Measurements from ENCODE around the gene FBXO7.

FBXO7 gene

GRCh38 chr22:32473388-32473952 is 1.1 kb upstream of the FBXO7 start:
- peaks cover 3% of the 10 kb centered on the region for H3K27me3 ChIP-seq (ENCODE audit: insufficient read depth, low read length, poor library complexity)
- H3K4me2 ChIP-seq (ENCODE audit: insufficient read depth, low read length), result peak overlapping the region; percentile 79
- H2AFZ ChIP-seq (ENCODE audit: low read depth, low read length), result peak overlapping the region; percentile 84
- ATAC-seq (ENCODE audit: insufficient read depth, low read depth), result no peak
- TF ChIP-seq CTCF (IDR thresholded peaks at IDR 0.05; ENCODE audit: borderline replicate concordance, extremely low read depth, low read length, poor library complexity, severe bottlenecking) (peak; percentile 73), EZH2 (IDR thresholded peaks at IDR 0.05; ENCODE audit: borderline replicate concordance, low read depth, low read length, severe bottlenecking) (no peak)
- peaks cover 27% of the 10 kb centered on the region for H3K4me1 ChIP-seq (ENCODE audit: insufficient read depth, low read length)
- H3K9ac ChIP-seq (ENCODE audit: low read depth, low read length), result peak overlapping the region; percentile 96
- peak overlapping the region; percentile 77; the same call in 1 of the 2 replicates for H3K27ac ChIP-seq (ENCODE audit: low read length)
- peak overlapping the region; percentile 67 to 85; a peak in 3 of 4 replicates for H3K4me3 ChIP-seq (ENCODE audit: low read depth in 1 of 2, low read length in 2 of 2)
- peak; percentile 35 for DNase-seq
- no peaks in the 10 kb centered on the region for H3K9me3 ChIP-seq (ENCODE audit: insufficient read depth, low read length, severe bottlenecking)
- no peaks in the 10 kb centered on the region; the same call in 1 of the 2 replicates for H3K36me3 ChIP-seq (ENCODE audit: insufficient read depth, low read length)
- peaks cover 41% of the 10 kb centered on the region for H3K79me2 ChIP-seq (ENCODE audit: insufficient read depth, low read length)
- peaks cover 11% of the 10 kb centered on the region; the same call in 1 of the 2 replicates for H4K20me1 ChIP-seq (ENCODE audit: insufficient read depth, low read length)

GRCh38 chr22:32475468-32476010 is 928 bp downstream of the FBXO7 start:
- DNase-seq (peak; percentile 44), ATAC-seq (ENCODE audit: insufficient read depth, low read depth) (peak; percentile 10; the same call in 1 of the 3 replicates)
- Histone ChIP-seq H3K4me3 (ENCODE audit: low read depth in 1 of 2, low read length in 2 of 2) (peak overlapping the region; percentile 67 to 85), H3K27ac (ENCODE audit: low read length) (peak overlapping the region; percentile 91), H3K9me3 (ENCODE audit: insufficient read depth, low read length, severe bottlenecking) (no peaks in the 10 kb centered on the region), H3K4me1 (ENCODE audit: insufficient read depth, low read length) (peaks cover 27% of the 10 kb centered on the region), H2AFZ (ENCODE audit: low read depth, low read length) (peak overlapping the region; percentile 84), H3K4me2 (ENCODE audit: insufficient read depth, low read length) (peak overlapping the region; percentile 79), H4K20me1 (ENCODE audit: insufficient read depth, low read length) (peaks cover 27% of the 10 kb centered on the region; the same call in 1 of the 2 replicates), H3K9ac (ENCODE audit: low read depth, low read length) (peak overlapping the region; percentile 96), H3K27me3 (ENCODE audit: insufficient read depth, low read length, poor library complexity) (no peaks in the 10 kb centered on the region), H3K79me2 (ENCODE audit: insufficient read depth, low read length) (peaks cover 60% of the 10 kb centered on the region), H3K36me3 (ENCODE audit: insufficient read depth, low read length) (peaks cover 15% of the 10 kb centered on the region)
- no peak for TF ChIP-seq EZH2 (IDR thresholded peaks at IDR 0.05; ENCODE audit: borderline replicate concordance, low read depth, low read length, severe bottlenecking)
- TF ChIP-seq CTCF (IDR thresholded peaks at IDR 0.05; ENCODE audit: borderline replicate concordance, extremely low read depth, low read length, poor library complexity, severe bottlenecking), result no peak

GRCh38 chr22:32476281-32477195 is 1.9 kb downstream of the FBXO7 start:
- peaks cover 27% of the 10 kb centered on the region for H3K4me1 ChIP-seq (ENCODE audit: insufficient read depth, low read length)
- peaks cover 70% of the 10 kb centered on the region for H3K79me2 ChIP-seq (ENCODE audit: insufficient read depth, low read length)
- H3K27ac ChIP-seq (ENCODE audit: low read length), result peak overlapping the region; percentile 91; the same call in 1 of the 2 replicates
- no peak for DNase-seq
- peak overlapping the region; percentile 96 for H3K9ac ChIP-seq (ENCODE audit: low read depth, low read length)
- TF ChIP-seq EZH2 (IDR thresholded peaks at IDR 0.05; ENCODE audit: borderline replicate concordance, low read depth, low read length, severe bottlenecking) (no peak), CTCF (IDR thresholded peaks at IDR 0.05; ENCODE audit: borderline replicate concordance, extremely low read depth, low read length, poor library complexity, severe bottlenecking) (no peak)
- H4K20me1 ChIP-seq (ENCODE audit: insufficient read depth, low read length), result peaks cover 30% of the 10 kb centered on the region; the same call in 1 of the 2 replicates
- H3K27me3 ChIP-seq (ENCODE audit: insufficient read depth, low read length, poor library complexity), result no peaks in the 10 kb centered on the region
- peaks cover 19% of the 10 kb centered on the region for H3K36me3 ChIP-seq (ENCODE audit: insufficient read depth, low read length)
- H3K4me2 ChIP-seq (ENCODE audit: insufficient read depth, low read length), result peak overlapping the region; percentile 79
- no peaks in the 10 kb centered on the region for H3K9me3 ChIP-seq (ENCODE audit: insufficient read depth, low read length, severe bottlenecking)
- peak overlapping the region; percentile 67 to 85; a peak in 3 of 4 replicates for H3K4me3 ChIP-seq (ENCODE audit: low read depth in 1 of 2, low read length in 2 of 2)
- no peak overlapping the region for H2AFZ ChIP-seq (ENCODE audit: low read depth, low read length)
- no peak for ATAC-seq (ENCODE audit: insufficient read depth, low read depth)
